ENCODE measurements around the gene SARDH. TPM values are rescaled to one million over a fixed set of nuclear protein-coding genes. Genes with fewer than 3 reads are reported as not detected.

SARDH gene
- total RNA-seq, 1 donor: 0.18 TPM

- no peak for TF ChIP-seq CTCF (IDR thresholded peaks at IDR 0.05; ENCODE audit: insufficient read depth, low read length)
- no peak for DNase-seq (ENCODE audit: low read depth)
Observed at GRCh38 chr9:133669182-133669801, 68.9 kb downstream of the SARDH start.

GRCh38 chr9:133667759-133668450, 70.2 kb downstream of the SARDH start:
- H3K4me3 ChIP-seq (ENCODE audit: low read depth, low read length): no peak overlapping the region
- DNase-seq (ENCODE audit: low read depth): no peak
- no peak for TF ChIP-seq CTCF (IDR thresholded peaks at IDR 0.05; ENCODE audit: insufficient read depth, low read length)

More at GRCh38 chr9:133669182-133669801, 68.9 kb downstream of the SARDH start:
- H3K4me3 ChIP-seq (ENCODE audit: low read depth, low read length): no peak overlapping the region

- DNase-seq (ENCODE audit: low read depth): no peak
- no peak for TF ChIP-seq CTCF (IDR thresholded peaks at IDR 0.05; ENCODE audit: insufficient read depth, low read length)
Observed at GRCh38 chr9:133666845-133667244, 71.3 kb downstream of the SARDH start.

GRCh38 chr9:133666387-133666786, 71.8 kb downstream of the SARDH start:
- H3K4me3 ChIP-seq (ENCODE audit: low read depth, low read length): no peak overlapping the region
- DNase-seq (ENCODE audit: low read depth): no peak
- TF ChIP-seq CTCF (IDR thresholded peaks at IDR 0.05; ENCODE audit: insufficient read depth, low read length): no peak

More at GRCh38 chr9:133666845-133667244, 71.3 kb downstream of the SARDH start:
- H3K4me3 ChIP-seq (ENCODE audit: low read depth, low read length): no peak overlapping the region

- no peak for DNase-seq (ENCODE audit: low read depth)
- TF ChIP-seq CTCF (IDR thresholded peaks at IDR 0.05; ENCODE audit: insufficient read depth, low read length): no peak
- H3K4me3 ChIP-seq (ENCODE audit: low read depth, low read length): no peak overlapping the region
Observed at GRCh38 chr9:133665535-133665934, 72.6 kb downstream of the SARDH start.

GRCh38 chr9:133665096-133665495, 73.1 kb downstream of the SARDH start:
- TF ChIP-seq CTCF (IDR thresholded peaks at IDR 0.05; ENCODE audit: insufficient read depth, low read length): no peak
- H3K4me3 ChIP-seq (ENCODE audit: low read depth, low read length): no peak overlapping the region
- DNase-seq (ENCODE audit: low read depth): no peak
